GM21619 (cell line): ENCODE measurements around the gene ACVR1B.

ENCODE experiments used
- ATAC-seq: cut with Tn5 transposase; IDR thresholded peaks from one replicate; pipeline ENCODE4 v1.9.1; 2021; ENCODE audit not compliant: unreplicated experiment

The ACVR1B gene

DNA sequence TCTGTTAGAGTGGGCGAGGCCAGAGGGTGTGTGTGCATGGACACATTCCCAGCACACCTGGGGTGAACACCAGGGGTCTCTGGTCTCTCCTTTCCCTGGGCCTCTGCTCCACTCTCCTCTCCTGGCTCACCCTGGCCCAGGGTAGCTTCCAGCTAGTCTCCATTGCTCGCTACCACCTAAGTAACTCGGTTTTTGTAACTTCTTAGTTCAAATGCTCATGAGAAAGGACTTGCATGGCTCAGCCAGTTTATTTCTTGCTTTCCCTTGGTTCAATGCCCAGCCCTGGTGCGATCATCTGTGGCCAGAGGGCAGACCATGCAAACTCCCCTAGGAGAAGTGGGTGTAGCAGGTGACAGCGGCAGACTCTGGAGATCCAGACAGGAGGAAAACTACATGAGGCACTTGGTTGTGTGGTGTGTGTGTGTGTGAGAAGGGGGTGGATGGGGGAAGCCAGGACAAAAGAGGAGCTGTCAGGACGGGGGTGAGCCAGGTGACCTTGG, 8.9 kb upstream of the ACVR1B start:
- no peak for ATAC-seq

DNA sequence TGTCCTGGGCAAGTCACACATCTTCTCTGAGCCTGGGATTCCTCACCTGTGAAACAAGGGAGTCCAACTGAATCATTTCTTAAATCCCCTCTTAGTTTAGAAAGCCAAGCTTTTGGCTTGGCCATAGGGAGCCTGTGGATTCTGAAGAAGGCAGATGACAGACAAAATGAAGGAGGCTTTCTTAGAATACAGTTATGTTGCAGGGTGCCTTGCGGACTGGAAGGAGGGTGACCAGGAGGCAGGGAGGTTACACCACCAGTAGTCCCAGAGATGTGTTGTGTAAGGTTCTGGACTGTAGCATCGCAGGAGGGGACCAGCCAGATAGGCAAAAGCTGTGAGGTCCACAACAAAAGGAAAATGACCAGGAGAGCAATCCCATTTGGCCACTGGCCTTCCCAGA, 8.2 kb upstream of the ACVR1B start:
- ATAC-seq, result no peak

DNA sequence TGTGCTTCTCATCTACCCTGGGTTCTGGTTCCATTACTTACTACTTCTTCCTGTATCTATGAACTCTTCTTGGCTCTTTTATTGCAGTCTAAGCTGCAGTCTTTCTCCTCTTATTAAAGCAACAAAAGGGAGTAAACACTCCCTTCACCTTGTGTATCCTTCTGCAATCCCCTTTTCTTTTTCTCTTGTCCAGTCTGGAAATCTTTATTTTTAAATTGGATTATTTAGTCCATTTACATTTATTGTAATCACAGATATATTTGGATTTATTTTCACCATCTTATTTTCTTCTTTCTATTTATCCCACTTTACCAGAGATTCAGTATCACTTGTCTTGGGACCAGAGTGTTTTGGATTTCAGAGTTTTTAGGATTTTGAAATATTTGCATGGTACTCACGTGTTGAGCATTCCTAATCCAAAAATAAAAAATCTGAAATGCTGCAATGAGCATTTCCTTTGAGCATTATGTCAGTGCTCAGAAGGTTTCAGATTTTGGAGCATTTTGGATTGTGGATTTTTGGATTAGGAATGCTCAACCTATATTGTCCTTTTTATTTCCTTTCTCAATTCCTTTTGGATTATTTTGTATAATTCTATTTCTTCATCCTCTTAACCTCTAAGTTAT, 6.8 kb upstream of the ACVR1B start:
- ATAC-seq, result no peak

DNA sequence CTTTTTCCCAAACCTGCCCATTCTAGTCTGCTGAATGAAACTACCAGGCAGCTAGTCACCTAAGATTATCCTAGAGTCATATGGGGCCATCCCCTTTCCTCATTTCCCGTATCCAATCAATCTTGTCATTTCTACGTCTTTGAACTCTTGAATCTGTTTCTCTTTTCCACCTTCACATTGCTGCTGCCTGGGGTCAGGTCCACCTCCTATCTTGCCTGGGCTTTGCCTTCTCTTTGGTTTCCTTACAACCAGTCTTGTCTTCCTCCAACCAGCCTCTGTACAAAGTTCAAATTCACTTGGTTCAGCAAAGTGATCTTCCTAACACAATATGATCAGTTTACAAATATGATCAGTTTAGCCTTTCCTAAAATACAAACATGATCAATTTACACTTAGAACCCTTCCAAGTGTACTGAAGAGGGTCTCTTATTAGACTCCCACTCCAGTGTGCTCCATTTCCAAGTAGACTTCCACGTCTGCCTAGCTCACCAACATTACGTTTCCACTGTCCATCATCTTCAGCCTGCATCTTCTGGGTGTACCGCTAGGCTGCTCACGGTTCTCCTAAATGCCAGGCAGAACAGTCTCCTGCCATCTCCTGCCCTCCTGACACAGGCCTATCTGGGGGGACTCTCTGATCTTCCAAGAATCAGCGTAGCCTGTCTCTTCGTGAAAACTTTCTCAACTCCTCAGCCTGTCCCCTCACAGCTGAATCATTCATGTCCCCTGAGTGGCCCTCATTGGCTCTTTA, 4.1 kb upstream of the ACVR1B start:
- no peak for ATAC-seq

DNA sequence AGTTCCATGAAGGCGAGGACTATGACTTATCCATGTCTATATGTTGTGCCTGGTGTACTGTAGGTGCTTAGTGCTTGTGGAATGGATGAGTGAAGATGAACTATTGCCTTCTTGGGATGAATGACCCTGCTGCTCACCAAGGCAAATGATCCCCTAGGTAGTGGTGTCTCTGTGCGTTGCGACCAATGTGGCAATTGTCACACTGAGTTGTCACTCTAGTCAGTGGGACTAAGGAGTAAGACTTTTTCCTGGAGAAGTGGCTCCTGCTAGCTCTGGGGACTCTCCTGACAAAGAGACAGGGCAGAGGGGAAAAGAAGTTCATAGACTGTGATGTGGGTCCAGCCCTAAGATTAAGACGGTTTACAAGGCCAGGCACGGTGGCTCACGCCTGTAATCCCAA, 3.4 kb upstream of the ACVR1B start:
- ATAC-seq, result no peak

DNA sequence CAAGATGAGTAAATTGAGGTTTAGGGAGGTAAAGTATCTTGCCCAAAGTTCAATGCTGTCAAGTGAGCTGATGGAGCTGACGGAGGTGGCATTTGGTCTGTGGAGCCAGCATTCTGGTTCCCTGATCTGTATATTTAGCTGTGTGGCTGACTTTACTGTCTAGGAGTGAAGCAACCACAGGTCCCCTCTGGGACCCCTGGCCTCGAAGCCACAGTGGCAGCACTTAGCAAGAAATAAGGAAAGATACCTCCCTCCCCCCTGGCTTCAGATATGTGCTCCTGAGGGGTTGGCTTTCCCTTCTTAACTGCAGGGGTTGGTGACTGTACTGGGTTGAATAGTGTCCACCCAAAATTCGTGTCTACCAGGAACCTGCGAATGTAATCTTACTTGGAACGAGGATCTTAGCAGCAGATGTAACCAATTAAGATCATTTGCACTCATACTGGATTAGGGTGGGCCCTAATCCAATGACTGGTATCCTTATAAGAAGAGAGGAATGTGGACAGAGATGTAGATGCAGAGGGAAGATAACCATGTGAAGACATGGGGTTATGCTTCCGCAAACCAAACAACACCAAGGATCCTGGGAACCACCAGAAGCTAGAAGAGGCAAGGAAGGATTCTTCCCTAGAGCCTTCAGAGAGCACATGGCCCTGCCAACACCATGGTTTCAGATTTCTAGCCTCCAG, 2.0 kb upstream of the ACVR1B start:
- no peak for ATAC-seq

DNA sequence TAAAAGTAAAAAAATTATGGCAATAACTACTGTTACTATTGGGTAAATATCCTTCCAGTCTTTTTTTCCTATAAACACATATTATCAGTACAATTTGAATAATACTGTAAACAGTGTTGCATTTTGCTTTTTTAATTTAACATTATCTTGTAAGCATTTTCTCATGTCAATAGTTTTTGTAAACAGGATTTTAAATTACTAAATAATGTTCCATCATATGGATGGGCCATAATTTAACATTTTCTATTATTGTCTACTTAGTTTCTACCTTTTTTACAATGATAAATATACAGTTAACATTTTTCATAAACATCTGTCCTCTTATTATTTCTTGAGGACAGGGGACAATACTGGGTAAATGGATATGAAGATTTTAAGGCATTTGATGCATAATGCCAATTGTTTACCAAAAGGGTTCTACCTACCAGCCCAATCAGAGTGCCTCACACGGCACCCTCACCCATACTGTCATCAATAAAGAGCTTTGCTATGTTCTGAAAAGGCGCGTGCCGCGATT, 759 bp upstream of the ACVR1B start:
- ATAC-seq, result no peak

DNA sequence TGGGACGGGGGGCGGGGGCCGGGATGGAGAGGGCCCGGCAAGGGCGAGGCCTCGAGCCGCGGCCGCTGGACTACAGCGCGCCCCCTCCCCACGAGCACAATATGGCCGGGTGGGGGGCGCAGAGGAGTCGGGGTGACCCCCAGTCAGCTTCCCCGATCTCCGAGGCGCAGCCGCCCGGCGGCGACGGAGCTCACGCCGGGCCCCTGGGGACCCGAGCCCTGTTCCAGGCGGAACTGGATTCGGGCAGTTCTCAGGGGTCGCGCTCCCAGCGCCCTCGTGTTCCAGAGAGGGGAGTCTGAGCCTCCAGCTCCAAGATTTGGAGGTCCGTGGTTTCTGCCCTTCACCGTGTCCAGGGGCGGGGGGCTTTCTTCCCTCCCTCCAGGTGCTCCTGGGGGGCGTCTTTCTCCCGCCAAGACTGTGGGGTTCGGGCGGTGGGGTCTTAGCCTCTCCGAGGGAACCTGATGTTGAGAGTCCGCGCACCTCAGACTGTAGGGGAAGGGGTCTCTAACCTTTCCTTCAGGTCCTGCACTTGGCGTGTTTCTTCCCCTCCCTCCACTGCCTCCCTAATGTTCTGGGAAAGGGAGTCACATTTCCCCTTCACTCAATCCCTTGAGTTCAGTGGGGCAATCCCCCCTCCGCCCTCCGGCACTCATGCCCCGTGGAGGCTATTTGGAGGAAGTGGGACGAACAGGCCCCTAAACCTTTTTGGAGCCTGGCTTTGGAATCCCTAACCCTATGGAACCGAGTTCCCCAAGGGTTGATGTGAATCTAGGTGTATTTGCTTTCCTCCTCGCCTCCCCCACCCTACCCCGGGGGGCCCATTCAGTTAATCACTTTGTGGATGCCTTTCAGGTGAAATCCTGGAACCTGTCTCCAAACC, 584 bp downstream of the ACVR1B start:
- no peak for ATAC-seq

DNA sequence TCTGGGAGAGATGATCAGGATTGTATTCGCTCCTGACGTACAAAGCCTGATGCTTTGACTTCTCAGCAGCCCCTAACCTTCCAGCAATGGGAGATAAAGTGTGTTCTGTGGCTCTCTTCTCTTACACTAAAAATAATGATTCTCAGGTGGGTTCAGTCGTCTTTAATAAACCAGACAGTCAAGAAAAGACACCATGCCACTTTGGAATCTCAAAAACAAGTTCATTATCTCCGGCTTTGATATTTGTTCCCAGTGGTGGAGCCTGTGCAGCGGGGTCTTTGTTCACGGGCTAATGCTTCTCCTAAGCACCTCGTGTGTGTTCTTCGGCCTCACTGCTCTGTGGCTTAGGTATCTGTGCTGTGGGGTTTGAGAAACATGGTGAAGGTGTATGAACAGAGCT, 1.6 kb downstream of the ACVR1B start:
- ATAC-seq, result no peak

DNA sequence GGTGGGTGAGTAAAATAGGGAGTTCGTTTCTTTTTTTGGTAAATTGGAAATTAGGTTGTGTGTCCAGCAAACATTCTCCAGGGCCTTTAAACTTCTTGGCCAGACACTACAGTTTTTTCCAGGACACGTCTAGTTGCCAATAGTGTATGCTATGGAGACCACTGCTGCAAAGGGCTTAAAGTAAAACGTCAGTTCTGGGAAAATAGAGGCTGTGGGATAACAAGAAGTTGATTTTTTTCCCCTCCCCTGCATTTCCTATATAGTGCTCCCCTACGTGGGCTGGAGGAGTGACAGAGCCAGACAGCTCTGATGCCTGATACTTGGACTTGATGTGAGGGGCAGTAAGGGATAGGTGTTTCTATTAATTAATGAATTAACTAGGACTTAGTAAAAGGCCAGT, 2.4 kb downstream of the ACVR1B start:
- no peak for ATAC-seq

DNA sequence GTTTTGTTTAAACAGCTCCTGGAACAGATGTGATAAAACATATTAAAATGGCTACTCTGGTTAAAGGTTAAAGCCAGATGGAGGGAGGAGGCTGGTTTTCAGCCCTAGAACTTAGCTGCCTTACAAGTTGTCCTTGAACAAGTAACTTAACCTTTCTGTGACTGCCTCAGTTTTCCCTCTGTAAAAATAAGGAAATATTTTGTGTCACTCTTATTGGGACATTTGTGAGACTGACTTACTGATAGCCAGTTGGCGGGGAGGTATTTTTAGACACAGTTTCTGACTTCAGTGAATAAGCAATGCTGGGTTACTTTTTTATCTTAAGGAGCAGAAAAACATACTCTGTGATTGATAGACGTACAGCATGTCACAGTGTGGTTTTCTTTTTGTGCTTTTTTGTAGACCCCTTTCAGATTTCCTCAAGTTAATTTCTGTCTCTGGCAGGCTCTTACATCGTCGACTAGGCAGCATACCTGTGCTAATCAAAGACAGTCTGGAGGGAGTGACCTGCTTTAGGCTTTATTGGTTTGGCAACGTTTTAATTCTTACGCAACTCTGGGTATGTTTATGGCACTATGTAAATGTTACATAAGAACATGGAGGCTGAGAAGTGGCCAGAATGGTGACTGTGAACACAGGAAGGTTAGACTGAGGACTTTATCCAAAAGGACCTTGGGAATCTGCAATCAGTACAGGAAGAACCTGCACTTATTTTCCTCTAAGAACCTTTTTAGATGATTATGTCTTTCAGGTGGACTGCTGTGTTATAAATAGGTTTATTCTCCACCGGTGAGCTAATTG, 3.3 kb downstream of the ACVR1B start:
- ATAC-seq, result no peak

DNA sequence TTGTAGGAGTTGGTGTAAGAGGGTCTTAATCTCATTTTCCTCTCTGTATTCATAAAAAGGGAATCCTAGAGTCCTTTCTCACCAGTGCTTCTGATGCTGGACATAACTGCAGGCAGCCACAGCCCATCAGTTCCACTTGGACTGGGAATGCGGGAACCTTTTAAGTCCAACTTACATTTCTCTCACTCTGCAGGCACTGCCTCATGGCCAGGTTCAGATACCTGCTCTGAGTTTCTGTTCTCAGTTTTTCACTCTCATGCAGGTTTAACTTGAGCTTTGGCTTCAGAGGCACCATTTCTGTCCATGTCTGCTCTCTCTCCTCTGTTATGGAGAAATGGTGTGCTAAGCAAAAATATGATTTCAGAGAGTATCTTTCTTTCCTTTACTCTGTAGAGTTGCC, 4.2 kb downstream of the ACVR1B start:
- no peak for ATAC-seq

DNA sequence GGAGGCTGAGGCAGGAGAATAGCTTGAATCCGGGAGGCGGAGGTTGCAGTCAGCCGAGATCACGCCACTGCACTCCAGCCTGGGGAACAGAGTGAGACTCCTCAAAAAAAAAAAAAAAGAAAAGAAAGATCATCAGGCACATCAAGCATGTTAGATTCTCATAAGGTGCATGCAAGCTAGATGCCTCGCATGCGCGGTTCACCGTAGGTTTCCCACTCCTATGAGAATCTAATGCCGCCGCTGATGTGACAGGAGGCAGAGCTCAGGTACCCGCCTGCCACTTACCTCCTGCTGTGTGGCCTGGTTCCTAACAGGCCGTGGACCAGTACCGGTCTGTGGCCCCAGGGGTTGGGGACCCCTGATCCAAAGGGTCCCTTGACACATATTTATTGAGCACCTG, 7.0 kb downstream of the ACVR1B start:
- ATAC-seq, result no peak

DNA sequence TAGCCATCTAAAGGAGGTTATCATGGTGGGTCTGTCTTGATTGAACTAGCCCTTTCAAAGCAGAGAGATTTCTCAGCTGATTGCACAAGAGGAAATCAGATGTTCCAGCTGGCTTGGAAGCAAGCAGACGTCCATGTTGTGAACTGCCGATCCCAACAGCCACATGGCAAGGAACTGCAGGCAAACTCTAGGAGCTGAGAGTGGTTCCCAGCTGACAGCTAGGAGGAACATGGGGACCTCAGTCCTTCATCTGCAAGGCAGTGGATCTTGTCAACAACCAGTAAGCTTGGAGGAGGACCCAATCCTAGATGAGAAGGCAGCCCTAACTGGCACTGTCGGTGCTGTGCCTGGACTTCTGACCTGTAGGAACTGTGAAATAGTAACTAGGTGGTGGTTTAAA, 7.7 kb downstream of the ACVR1B start:
- ATAC-seq, result no peak

DNA sequence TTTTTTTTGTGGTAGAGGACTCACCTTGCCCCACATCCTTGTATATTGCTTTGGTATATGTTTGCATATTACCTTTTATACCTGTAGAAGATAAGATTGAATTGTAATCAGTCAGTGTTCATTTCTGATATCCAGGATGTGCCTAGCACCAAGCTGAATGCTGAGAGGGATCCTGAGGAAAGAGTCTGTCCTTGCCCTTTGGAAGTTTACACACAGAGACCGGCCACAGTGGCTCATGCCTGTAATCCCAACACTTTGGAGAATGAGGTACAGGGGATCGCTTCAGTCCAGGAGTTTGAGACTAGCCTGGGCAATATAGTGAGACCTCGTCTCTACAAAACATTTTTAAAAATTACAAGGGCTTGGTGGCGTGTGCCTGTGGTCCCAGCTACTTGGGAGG, 8.4 kb downstream of the ACVR1B start:
- no peak for ATAC-seq

DNA sequence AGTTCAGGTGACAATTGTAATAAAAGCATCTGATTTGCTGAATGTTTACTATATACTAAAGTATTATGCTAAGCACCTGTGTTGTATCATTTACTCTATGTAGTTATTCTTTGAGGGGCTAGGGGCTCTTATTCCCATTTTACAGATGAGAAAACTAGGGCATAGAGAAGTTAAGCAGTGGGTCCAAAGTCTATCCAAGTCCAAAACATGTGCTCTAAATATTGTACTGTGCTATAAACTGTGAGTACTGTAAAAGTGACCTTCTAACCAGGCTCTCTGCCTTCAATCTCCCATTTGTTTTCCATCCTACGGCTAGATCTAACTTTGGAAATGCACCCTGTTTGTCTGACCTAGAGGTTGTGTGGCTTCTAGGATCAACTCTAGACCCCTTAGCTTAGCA, 9.0 kb downstream of the ACVR1B start:
- ATAC-seq, result no peak

DNA sequence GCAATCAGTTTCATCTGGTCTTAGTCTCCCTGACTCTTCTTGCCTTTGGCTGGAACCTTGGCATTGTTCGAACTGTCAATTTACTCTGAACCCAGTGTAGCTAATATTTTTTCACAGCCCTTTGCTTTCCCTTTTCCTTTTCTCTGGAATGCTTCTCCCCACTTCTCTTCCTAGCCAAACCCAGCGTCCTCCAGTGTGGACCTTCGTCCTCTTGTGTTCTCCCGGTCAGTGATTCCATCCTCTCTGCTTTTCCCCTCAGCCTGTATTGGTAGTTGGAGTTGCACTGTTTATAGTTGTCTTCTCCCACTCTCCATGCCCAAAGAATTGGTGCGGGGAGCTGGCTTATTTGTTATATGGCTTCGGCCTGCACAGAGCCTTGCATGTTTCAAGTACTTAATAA, 9.4 kb downstream of the ACVR1B start:
- no peak for ATAC-seq

DNA sequence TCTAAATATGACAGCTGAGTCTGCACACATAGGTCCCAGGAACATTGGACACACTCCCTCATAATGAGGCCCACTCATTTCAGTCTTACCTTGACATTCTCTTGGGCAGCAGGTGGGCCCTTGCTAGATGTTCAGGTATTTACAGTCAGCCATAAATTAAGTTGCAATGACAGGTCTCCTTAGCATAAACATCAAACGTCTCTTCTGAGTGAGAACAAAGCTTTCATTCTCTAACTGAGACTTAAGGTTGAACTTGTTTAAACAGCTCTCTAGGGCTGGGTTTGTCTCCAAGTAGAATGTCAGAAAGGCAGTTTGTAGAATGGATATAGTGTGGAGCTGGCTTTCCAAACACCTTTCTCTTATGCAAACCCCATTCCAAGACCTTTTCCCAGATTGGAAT, 10.3 kb downstream of the ACVR1B start:
- ATAC-seq, result no peak

DNA sequence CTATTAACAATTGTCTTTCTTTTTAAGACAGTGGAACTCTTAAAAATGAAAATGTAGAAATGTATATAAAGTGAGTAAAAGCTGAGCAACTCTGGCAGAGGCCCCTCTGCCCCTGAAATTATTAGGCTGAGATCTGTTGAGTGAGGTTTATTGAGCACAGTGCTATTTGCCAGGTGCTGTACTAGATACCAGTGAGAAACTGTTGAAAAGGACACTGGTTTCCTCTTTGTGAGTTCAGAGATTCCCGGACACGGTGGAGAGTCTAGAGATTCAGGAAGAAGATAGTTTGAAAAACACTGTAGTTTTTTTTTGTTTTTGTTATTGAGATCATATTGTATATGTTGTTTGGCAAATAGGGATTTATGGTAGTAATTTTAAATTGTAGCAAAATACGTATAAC, 11.2 kb downstream of the ACVR1B start:
- no peak for ATAC-seq

DNA sequence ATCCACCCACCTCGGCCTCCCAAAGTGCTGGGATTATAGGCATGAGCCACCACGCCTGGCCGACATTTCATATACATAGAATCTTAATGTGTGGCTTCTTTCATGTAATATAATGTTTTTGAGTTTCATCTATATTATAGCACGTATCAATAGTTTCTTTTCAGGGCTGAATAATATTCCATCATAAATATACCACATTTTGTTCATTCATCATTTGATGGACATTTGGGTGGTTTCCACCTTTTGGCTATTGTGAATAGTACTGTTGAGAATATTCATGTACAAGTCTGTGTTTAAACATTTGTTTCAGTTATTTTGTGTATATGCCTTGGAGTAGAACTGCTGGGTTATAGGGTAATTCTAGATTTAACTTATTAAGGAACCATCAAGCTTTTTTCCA, 12.0 kb downstream of the ACVR1B start:
- ATAC-seq, result no peak
